GM21619 (cell line): ENCODE results near the gene MTIF2.
A peak's percentile ranks its signal among the peaks of the same experiment; 100 is the strongest.
"Not testable (repeated sequence)": the region's sequence is repeated elsewhere in the genome, so short reads cannot be mapped to it uniquely, and the experiment has no call there.

ENCODE experiments used
- ATAC-seq: cut with Tn5 transposase; IDR thresholded peaks from one replicate; pipeline ENCODE4 v1.9.1; 2021; ENCODE audit not compliant: unreplicated experiment

The MTIF2 gene

GRCh38 chr2:55268907-55269644, at the start of gene MTIF2:
MTIF2 (minus strand) TSS chr2:55269231; CDS start chr2:55263858, 5,373 bp downstream.
- ATAC-seq, result peak; percentile 96

GRCh38 chr2:55314985-55315384, 46.0 kb upstream of the MTIF2 start:
- no peak for ATAC-seq

GRCh38 chr2:55311444-55311870, 42.4 kb upstream of the MTIF2 start:
- ATAC-seq, result peak; percentile 97

GRCh38 chr2:55309446-55309845, 40.4 kb upstream of the MTIF2 start:
- no peak for ATAC-seq

GRCh38 chr2:55302241-55302640, 33.2 kb upstream of the MTIF2 start:
- peak; percentile 90 for ATAC-seq

- no peak for ATAC-seq
These were observed 32.2 kb upstream of the MTIF2 start for GRCh38 chr2:55301277-55301676.

- ATAC-seq, result peak; percentile 55
These were observed 27.4 kb upstream of the MTIF2 start for GRCh38 chr2:55296393-55296792.

GRCh38 chr2:55283083-55283482, 14.1 kb upstream of the MTIF2 start:
- ATAC-seq, result no peak

GRCh38 chr2:55282110-55282917, 13.3 kb upstream of the MTIF2 start:
- ATAC-seq, result peak; percentile 98

- not testable (repeated sequence) for ATAC-seq
These were observed 12.0 kb upstream of the MTIF2 start for GRCh38 chr2:55280851-55281546.

- not testable (repeated sequence) for ATAC-seq
These were observed 10.9 kb upstream of the MTIF2 start for GRCh38 chr2:55279859-55280424.

GRCh38 chr2:55279214-55279835, 10.3 kb upstream of the MTIF2 start:
- not testable (repeated sequence) for ATAC-seq

GRCh38 chr2:55277310-55277709, 8.3 kb upstream of the MTIF2 start:
- no peak for ATAC-seq

- ATAC-seq, result not testable (repeated sequence)
These were observed 5.3 kb upstream of the MTIF2 start for GRCh38 chr2:55274346-55274745.

- no peak for ATAC-seq
These were observed 587 bp upstream of the MTIF2 start for GRCh38 chr2:55269645-55269990.

GRCh38 chr2:55268288-55268906, 634 bp downstream of the MTIF2 start:
- ATAC-seq, result no peak

- not testable (repeated sequence) for ATAC-seq
These were observed 9.4 kb downstream of the MTIF2 start for GRCh38 chr2:55259586-55259985.

- ATAC-seq, result no peak
These were observed 16.2 kb downstream of the MTIF2 start for GRCh38 chr2:55252832-55253231.

GRCh38 chr2:55247025-55247424, 22.0 kb downstream of the MTIF2 start:
- ATAC-seq, result no peak

GRCh38 chr2:55245411-55245810, 23.6 kb downstream of the MTIF2 start:
- no peak for ATAC-seq
